ENCODE results near the gene TRA2A.
"Not testable (repeated sequence)": the region's sequence is repeated elsewhere in the genome, so short reads cannot be mapped to it uniquely, and the experiment has no call there.

DNA sequence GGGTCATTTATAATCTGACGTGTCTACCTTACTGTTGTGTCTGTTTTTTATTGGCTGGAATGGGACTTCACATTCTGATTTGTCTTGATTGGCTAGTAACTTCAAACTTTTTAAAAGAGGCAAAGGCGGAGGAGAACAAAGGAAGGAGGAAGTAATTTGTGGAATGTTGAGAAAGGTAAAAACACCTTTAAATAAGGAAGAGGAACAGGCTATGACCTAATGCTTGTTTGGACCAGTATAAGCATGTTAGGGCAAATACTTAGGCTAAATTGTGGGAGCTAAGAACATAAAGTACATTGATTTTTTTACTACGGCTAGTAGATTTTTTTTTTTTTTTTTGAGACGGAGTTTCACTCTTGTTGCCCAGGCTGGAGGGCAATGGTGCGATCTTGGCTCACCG lies 18.0 kb downstream of the TRA2A start:
- not testable (repeated sequence) for TF ChIP-seq EZH2 (IDR thresholded peaks at IDR 0.05; ENCODE audit: borderline replicate concordance, low read depth, low read length, severe bottlenecking); MAX (IDR thresholded peaks at IDR 0.05; ENCODE audit: insufficient read depth, insufficient read length); CTCF (IDR thresholded peaks at IDR 0.05; ENCODE audit: extremely low read depth in 1 of 2, insufficient read depth in 1 of 2, low read depth in 1 of 2, low read length in 2 of 2); POLR2A (IDR thresholded peaks at IDR 0.05; ENCODE audit: low read depth, low read length)
